DMS79 (cell line): ENCODE measurements around the gene CDC42SE1.
A peak's percentile ranks its signal among the peaks of the same experiment; 100 is the strongest.

Source experiments
- DNase-seq: peaks from one replicate; lab custom pipeline; 2025; lab: John Stamatoyannopoulos, UW

CDC42SE1 gene

GRCh38 chr1:151051356-151052009, 7.9 kb downstream of the CDC42SE1 start:
- DNase-seq: no peak

GRCh38 chr1:151050051-151050688, 9.3 kb downstream of the CDC42SE1 start:
- no peak for DNase-seq

- DNase-seq: no peak
These were observed 10.0 kb downstream of the CDC42SE1 start for GRCh38 chr1:151049458-151049857.

GRCh38 chr1:151048645-151049032, 10.8 kb downstream of the CDC42SE1 start:
- peak; percentile 30 for DNase-seq

- peak; percentile 48 for DNase-seq
These were observed 11.3 kb downstream of the CDC42SE1 start for GRCh38 chr1:151047925-151048644.

- peak; percentile 62 for DNase-seq
These were observed 11.9 kb downstream of the CDC42SE1 start, which contains the start of gene C1orf56 for GRCh38 chr1:151047591-151047924. Gene C1orf56, plus strand, starts transcription at chr1:151047751. Its CDS starts 97 bp downstream, at chr1:151047848.

GRCh38 chr1:151043163-151043562, 16.3 kb downstream of the CDC42SE1 start:
- DNase-seq: no peak

GRCh38 chr1:151039521-151039920, 19.9 kb downstream of the CDC42SE1 start:
- DNase-seq: no peak

GRCh38 chr1:151037032-151037431, 22.4 kb downstream of the CDC42SE1 start:
- DNase-seq: no peak

GRCh38 chr1:151036356-151036755, 23.1 kb downstream of the CDC42SE1 start, which contains the start of gene BNIPL:
Gene BNIPL, plus strand, starts transcription at chr1:151036586. Its CDS starts 140 bp downstream, at chr1:151036726.
- no peak for DNase-seq

- no peak for DNase-seq
These were observed 24.3 kb downstream of the CDC42SE1 start for GRCh38 chr1:151035167-151035566.

- no peak for DNase-seq
These were observed 27.3 kb downstream of the CDC42SE1 start for GRCh38 chr1:151032164-151032563.

- DNase-seq: no peak
These were observed 33.0 kb downstream of the CDC42SE1 start for GRCh38 chr1:151026460-151026859.

GRCh38 chr1:151024540-151025146, 34.8 kb downstream of the CDC42SE1 start:
- peak; percentile 38 for DNase-seq

GRCh38 chr1:151013518-151013917, 45.9 kb downstream of the CDC42SE1 start:
- DNase-seq: peak; percentile 96

GRCh38 chr1:151012684-151013471, 46.5 kb downstream of the CDC42SE1 start:
- no peak for DNase-seq

- no peak for DNase-seq
These were observed 48.1 kb downstream of the CDC42SE1 start for GRCh38 chr1:151011154-151011850.

GRCh38 chr1:151010346-151010726, 49.1 kb downstream of the CDC42SE1 start:
- DNase-seq: no peak

- no peak for DNase-seq
These were observed 49.6 kb downstream of the CDC42SE1 start for GRCh38 chr1:151009674-151010345.

GRCh38 chr1:151009206-151009587, 50.2 kb downstream of the CDC42SE1 start:
- DNase-seq: no peak
